ENCODE results near the gene NOS3. TPM values are rescaled to one million over a fixed set of nuclear protein-coding genes. Genes with fewer than 3 reads are reported as not detected.

Gene NOS3
- total and polyA plus RNA-seq, 9 of the 15 experiments (the other 6 are each of a cell fraction or from before 2014, with no cell fraction given): 1.1 to 121 (median 23.6) TPM

DNA sequence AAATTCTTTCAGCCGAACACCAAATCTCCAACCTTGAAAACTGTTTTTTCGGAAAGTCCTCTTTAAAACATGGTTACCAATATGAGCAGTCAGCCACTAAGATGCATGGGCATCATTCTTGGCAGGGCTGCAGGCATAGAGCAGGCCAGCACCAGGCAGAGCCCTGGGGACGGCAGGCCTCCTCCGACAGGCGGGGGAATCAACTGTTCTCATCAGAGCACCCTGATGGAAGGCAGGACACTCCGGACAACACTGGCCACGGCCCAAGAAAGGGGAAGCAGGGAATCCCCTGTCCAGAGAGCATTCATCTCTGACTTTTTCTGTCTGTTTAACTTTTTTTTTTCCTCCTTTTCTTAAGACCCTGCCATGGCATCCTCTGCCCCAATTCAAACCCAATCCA lies 1.4 kb upstream of the NOS3 start:
- in situ Hi-C loops (cut with MboI): loop anchor here (5.0 kb wide), 2 partner anchors 92 to 202 kb away; no protein-coding TSS in a partner anchor
- FAIRE-seq (no peak), ATAC-seq (no peak), DNase-seq (ENCODE audit: extremely low read depth in 1 of 4, low spot score in 3 of 4) (no peak)
- Histone ChIP-seq H3K4me2 (ENCODE audit: insufficient read depth, low read length) (no peak overlapping the region), H3K4me3 (no peak overlapping the region), H3K9ac (ENCODE audit: insufficient read depth in 1 of 2, low read depth in 2 of 2, low read length in 2 of 2) (no peak overlapping the region), H2AFZ (ENCODE audit: low read depth, low read length) (no peak overlapping the region), H3K9me3 (replicated peaks; ENCODE audit: control insufficient read depth, insufficient read depth, low read depth, low read length) (no peaks in the 10 kb centered on the region; the same call in 1 of the 2 replicates), H4K20me1 (replicated peaks; ENCODE audit: control insufficient read depth, insufficient read depth, low read length) (no peaks in the 10 kb centered on the region), H3K9me1 (ENCODE audit: control insufficient read depth, insufficient read depth, low read length) (no peaks in the 10 kb centered on the region), H3K4me1 (replicated peaks in 1 of 2; ENCODE audit: control insufficient read depth in 2 of 2, insufficient read depth in 2 of 2, low read length in 2 of 2) (peaks cover 36 to 46% of the 10 kb centered on the region in 2 experiments), H3K79me2 (ENCODE audit: control insufficient read depth, insufficient read depth, low read length) (no peaks in the 10 kb centered on the region), H3K36me3 (ENCODE audit: control insufficient read depth, insufficient read depth, low read length) (no peaks in the 10 kb centered on the region), H3K27ac (ENCODE audit: extremely low read depth, low read depth, low read length) (no peak overlapping the region), H3K27me3 (ENCODE audit: control insufficient read depth in 2 of 2, insufficient read depth in 2 of 2, low read length in 2 of 2) (no peaks in the 10 kb centered on the region)
- CTCF ChIA-PET (ENCODE audit: low intra/inter-chr PET ratio): interaction anchor here (0.6 to 2.8 kb wide), 8 partner anchors 9 to 181 kb away, joined by 3 to 36 read pairs (median 6); no protein-coding TSS in a partner anchor
- POLR2A ChIA-PET: interaction anchor here (0.6 kb wide), 1 partner anchor 616 kb away, joined by 3 read pairs; no protein-coding TSS in a partner anchor
- no TSS peak for BruUV-seq (replicated peaks)
- 58% methylated on average over 7 of the region's 7 CpGs for WGBS (ENCODE audit: insufficient coverage, low coverage, missing lambda C conversion rate)
- intact Hi-C loops (cut with micrococcal nuclease): loop anchor here (2.0 to 5.0 kb wide), 2 partner anchors 113 to 178 kb away; partner anchors contain the start of gene GBX1
- TF ChIP-seq SREBF2 (CRISPR knock-in tag; IDR thresholded peaks at IDR 0.05): no peak
- TF ChIP-seq RNF219 (CRISPR knock-in tag; IDR thresholded peaks at IDR 0.05): no peak
- no peak for TF ChIP-seq SAFB (IDR thresholded peaks at IDR 0.05; ENCODE audit: borderline replicate concordance, low read depth, low read length)
- no peak for TF ChIP-seq NFATC3 (IDR thresholded peaks at IDR 0.05)
- TF ChIP-seq ZNF77 (CRISPR knock-in tag; IDR thresholded peaks at IDR 0.05): no peak
- no peak for TF ChIP-seq GTF2F1 (IDR thresholded peaks at IDR 0.05; ENCODE audit: low read depth, low read length)
- no peak for TF ChIP-seq ZNF197 (CRISPR knock-in tag; IDR thresholded peaks at IDR 0.05; ENCODE audit: low read depth)
- TF ChIP-seq C11orf30 (IDR thresholded peaks at IDR 0.05; ENCODE audit: low read depth): no peak
- TF ChIP-seq CTBP1 (IDR thresholded peaks at IDR 0.05; ENCODE audit: borderline replicate concordance): no peak
- no peak for TF ChIP-seq ELK1 (CRISPR knock-in tag; IDR thresholded peaks at IDR 0.05)
- no peak for TF ChIP-seq PBX2 (CRISPR knock-in tag; IDR thresholded peaks at IDR 0.05; ENCODE audit: low read depth)
- no peak for TF ChIP-seq PBX2 (tag; conservative IDR thresholded peaks at IDR 0.05; ENCODE audit: low read depth)
- TF ChIP-seq, protein P1, sequence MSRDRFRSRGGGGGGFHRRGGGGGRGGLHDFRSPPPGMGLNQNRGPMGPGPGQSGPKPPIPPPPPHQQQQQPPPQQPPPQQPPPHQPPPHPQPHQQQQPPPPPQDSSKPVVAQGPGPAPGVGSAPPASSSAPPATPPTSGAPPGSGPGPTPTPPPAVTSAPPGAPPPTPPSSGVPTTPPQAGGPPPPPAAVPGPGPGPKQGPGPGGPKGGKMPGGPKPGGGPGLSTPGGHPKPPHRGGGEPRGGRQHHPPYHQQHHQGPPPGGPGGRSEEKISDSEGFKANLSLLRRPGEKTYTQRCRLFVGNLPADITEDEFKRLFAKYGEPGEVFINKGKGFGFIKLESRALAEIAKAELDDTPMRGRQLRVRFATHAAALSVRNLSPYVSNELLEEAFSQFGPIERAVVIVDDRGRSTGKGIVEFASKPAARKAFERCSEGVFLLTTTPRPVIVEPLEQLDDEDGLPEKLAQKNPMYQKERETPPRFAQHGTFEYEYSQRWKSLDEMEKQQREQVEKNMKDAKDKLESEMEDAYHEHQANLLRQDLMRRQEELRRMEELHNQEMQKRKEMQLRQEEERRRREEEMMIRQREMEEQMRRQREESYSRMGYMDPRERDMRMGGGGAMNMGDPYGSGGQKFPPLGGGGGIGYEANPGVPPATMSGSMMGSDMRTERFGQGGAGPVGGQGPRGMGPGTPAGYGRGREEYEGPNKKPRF (IDR thresholded peaks at IDR 0.05; ENCODE audit: low read depth, low read length): no peak
- TF ChIP-seq BDP1 (IDR thresholded peaks at IDR 0.05; ENCODE audit: insufficient read depth, insufficient read length): no peak

All from K562 (cell line).